KMS-11 (cell line): ENCODE measurements around the gene LIMK2.

ENCODE experiments used
- H2AFZ ChIP-seq: fragments of 200-600 bp; sonication (generic); 2 replicates; pipeline ENCODE4 v1.6.1; 2016; ENCODE audit warnings: antibody characterized with exemption, mixed run types, low read depth
- H3K27ac ChIP-seq: fragments of 200-600 bp; sonication (generic); 2 replicates; pipeline ENCODE4 v1.6.1; 2016; ENCODE audit warnings: mild to moderate bottlenecking, mixed run types
- H3K27me3 ChIP-seq: fragments of 200-600 bp; sonication (generic); 2 replicates; pipeline ENCODE4 v1.6.1; 2017; ENCODE audit warnings: mild to moderate bottlenecking, low read depth, mixed run types, moderate library complexity; ENCODE audit not compliant: insufficient read depth
- H3K36me3 ChIP-seq: fragments of 200-600 bp; sonication (generic); 2 replicates; pipeline ENCODE4 v1.6.1; 2017; ENCODE audit warnings: mild to moderate bottlenecking, mixed run types; ENCODE audit not compliant: insufficient read depth
- H3K4me1 ChIP-seq: fragments of 200-600 bp; sonication (generic); 2 replicates; pipeline ENCODE4 v1.6.1; 2016; ENCODE audit warnings: mild to moderate bottlenecking, low read depth, mixed run types; ENCODE audit not compliant: poor library complexity, severe bottlenecking
- H3K4me2 ChIP-seq: fragments of 200-600 bp; sonication (generic); 2 replicates; pipeline ENCODE4 v1.7.0; 2016; ENCODE audit warnings: mild to moderate bottlenecking, mixed run types
- H3K4me3 ChIP-seq: fragments of 200-600 bp; sonication (generic); IDR thresholded peaks from 2 replicates; pipeline ENCODE4 v1.6.1; 2017; ENCODE audit warnings: low read depth, low read length, mixed read lengths; ENCODE audit not compliant: insufficient read depth
- H3K79me2 ChIP-seq: fragments of 200-600 bp; sonication (generic); 2 replicates; pipeline ENCODE4 v1.6.1; 2016; ENCODE audit warnings: low read depth, mixed run types; ENCODE audit not compliant: insufficient read depth
- H3K9ac ChIP-seq: fragments of 200-600 bp; sonication (generic); 2 replicates; pipeline ENCODE4 v1.6.1; 2016; ENCODE audit warnings: mild to moderate bottlenecking, mixed run types
- H4K20me1 ChIP-seq: fragments of 200-600 bp; sonication (generic); 2 replicates; pipeline ENCODE4 v1.6.1; 2016; ENCODE audit warnings: mild to moderate bottlenecking, mixed run types; ENCODE audit not compliant: insufficient read depth
- TF ChIP-seq, protein P1 (sequence below): fragments of 200-600 bp; sonication (generic); conservative IDR thresholded peaks from 2 replicates; pipeline ENCODE4 v1.6.1; 2017; ENCODE audit warnings: low read depth, mild to moderate bottlenecking, antibody characterized with exemption, low read length, moderate library complexity, mixed read lengths

LIMK2 gene

DNA sequence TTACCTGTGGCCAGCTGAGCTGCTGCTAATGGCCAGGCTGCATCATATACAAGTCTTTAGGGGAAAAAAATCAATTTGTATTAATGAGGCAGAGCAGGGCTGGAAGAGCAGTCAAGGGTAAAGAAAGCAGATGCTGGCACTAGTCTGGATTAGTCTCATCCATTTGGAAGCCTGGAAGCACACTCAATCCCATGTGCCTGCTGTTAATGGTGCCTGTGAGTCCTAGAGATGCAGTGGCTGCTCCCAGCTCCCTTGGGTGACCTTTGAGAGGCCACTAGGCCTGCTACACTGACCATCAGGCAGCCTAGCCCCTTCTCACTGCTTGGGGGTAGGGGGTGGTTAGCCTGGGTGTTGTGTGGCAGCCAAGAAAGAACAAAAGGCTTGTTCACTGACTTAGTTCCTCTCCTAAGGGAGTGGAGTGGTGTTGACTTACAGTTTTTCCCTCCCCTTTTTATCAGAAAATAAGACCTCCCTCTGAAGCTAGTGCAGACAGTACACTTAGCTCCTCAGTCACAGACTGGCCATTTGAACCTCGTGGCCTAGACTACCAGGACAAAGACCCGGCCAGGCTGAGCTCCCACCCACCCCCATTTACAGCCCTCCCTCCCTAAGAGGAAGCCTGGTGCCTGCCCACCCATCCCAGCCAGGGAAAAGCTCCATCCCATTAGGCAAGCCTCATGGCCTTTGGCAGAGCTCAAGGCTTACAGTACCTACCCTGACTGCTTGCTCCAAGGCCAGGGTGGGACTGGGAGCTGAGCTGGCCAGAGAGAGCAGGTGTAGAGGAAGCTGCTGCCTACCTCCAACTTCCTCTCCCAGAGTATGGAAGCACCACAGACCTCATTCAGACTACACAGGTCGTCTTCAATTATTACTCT is 72.4 kb downstream of the LIMK2 start:
- TF ChIP-seq, protein P1, sequence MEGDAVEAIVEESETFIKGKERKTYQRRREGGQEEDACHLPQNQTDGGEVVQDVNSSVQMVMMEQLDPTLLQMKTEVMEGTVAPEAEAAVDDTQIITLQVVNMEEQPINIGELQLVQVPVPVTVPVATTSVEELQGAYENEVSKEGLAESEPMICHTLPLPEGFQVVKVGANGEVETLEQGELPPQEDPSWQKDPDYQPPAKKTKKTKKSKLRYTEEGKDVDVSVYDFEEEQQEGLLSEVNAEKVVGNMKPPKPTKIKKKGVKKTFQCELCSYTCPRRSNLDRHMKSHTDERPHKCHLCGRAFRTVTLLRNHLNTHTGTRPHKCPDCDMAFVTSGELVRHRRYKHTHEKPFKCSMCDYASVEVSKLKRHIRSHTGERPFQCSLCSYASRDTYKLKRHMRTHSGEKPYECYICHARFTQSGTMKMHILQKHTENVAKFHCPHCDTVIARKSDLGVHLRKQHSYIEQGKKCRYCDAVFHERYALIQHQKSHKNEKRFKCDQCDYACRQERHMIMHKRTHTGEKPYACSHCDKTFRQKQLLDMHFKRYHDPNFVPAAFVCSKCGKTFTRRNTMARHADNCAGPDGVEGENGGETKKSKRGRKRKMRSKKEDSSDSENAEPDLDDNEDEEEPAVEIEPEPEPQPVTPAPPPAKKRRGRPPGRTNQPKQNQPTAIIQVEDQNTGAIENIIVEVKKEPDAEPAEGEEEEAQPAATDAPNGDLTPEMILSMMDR, result no peak
- Histone ChIP-seq H3K9ac (no peak overlapping the region), H3K36me3 (no peaks in the 10 kb centered on the region), H3K27ac (no peak overlapping the region), H3K4me1 (peaks cover 5% of the 10 kb centered on the region), H2AFZ (no peak overlapping the region), H3K27me3 (no peaks in the 10 kb centered on the region), H3K4me3 (no peak overlapping the region), H3K4me2 (no peak overlapping the region), H3K79me2 (no peaks in the 10 kb centered on the region), H4K20me1 (no peaks in the 10 kb centered on the region)

DNA sequence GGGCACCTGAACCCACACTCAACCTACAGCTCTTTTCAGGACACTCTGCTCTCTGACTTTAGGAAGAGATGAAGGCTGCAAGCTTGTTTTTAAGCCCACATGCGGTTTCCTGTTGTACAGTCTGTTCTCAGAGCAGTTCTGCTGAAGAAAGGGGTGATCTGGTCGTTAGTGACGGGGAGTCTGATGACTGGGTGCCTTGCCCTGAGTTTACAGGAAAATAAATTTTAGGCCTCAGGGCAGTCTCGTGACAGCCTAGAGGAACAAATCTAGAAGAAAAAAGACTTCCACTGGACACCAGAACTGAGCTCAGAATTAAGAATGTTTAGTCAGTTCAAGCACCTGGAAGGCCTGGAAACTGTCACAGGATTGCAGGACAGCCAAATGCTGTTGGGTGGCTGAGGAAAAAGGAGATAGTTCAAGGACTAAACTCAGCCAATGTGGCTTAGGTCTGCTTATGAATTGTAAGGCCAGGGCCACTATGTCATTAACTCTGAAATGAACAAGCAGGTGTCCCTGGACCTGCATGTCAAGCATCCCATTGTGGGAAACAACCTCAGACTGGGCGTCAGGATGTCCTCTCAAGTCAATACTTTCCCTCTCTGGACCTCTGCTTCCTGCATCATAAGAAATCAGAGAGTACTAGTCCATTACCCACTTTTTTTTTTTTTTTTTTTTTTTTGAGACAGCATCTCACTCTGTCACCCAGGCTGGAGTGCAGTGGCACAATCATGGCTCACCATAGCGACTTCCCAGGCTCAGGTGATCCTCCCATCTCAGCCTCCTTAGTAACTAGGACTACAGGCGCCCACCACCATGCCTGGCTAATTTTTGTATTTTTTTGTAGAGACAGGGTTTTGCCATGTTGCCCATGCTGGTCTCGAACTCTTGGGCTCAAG is 74.5 kb downstream of the LIMK2 start:
- H3K79me2 ChIP-seq, result no peaks in the 10 kb centered on the region
- H3K27me3 ChIP-seq, result no peaks in the 10 kb centered on the region
- no peak overlapping the region for H2AFZ ChIP-seq
- H3K4me1 ChIP-seq, result peaks cover 10% of the 10 kb centered on the region
- H3K36me3 ChIP-seq, result no peaks in the 10 kb centered on the region
- TF ChIP-seq, protein P1, result no peak
- no peak overlapping the region for H3K27ac ChIP-seq
- H3K4me2 ChIP-seq, result no peak overlapping the region
- H3K4me3 ChIP-seq, result no peak overlapping the region
- no peaks in the 10 kb centered on the region for H4K20me1 ChIP-seq
- H3K9ac ChIP-seq, result no peak overlapping the region

DNA sequence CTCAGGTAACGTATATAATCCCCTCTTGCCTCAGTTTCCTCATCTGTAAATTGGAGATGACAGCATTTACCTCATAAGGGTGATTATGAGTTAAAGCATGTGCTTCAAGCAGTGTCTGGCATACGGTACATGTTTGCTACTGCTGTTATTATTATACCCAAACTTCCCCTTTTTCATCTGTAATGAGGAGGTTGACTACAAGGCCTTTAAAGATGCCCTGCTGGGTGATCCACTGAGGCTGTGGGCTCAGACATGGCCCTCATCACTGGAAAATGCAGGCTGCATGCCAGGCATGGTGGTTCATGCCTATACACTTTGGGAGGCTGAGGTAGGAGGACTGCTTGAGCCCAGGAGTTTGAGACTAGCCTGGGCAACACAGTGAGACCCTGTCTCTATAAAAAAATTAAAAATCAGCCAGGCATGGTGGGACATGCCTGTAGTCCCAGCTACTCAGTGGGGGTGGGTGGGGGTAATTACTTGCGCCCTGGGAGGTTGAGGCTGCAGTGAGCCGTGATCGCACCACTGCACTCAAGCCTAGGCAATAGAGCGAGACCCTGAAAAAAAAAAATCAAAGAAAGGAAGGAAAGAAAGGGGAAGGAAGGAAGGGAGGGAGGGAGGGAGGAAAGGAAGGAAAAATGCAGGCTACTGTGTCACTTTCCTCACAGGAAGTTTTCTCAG is 75.9 kb downstream of the LIMK2 start:
- TF ChIP-seq, protein P1, result no peak
- H3K4me1 ChIP-seq, result peaks cover 16% of the 10 kb centered on the region
- H2AFZ ChIP-seq, result no peak overlapping the region
- H3K9ac ChIP-seq, result no peak overlapping the region
- no peak overlapping the region for H3K4me3 ChIP-seq
- no peak overlapping the region for H3K4me2 ChIP-seq
- no peak overlapping the region for H3K27ac ChIP-seq
- H3K27me3 ChIP-seq, result no peaks in the 10 kb centered on the region
- H4K20me1 ChIP-seq, result no peaks in the 10 kb centered on the region
- no peaks in the 10 kb centered on the region for H3K36me3 ChIP-seq
- H3K79me2 ChIP-seq, result no peaks in the 10 kb centered on the region; the same call in 1 of the 2 replicates

DNA sequence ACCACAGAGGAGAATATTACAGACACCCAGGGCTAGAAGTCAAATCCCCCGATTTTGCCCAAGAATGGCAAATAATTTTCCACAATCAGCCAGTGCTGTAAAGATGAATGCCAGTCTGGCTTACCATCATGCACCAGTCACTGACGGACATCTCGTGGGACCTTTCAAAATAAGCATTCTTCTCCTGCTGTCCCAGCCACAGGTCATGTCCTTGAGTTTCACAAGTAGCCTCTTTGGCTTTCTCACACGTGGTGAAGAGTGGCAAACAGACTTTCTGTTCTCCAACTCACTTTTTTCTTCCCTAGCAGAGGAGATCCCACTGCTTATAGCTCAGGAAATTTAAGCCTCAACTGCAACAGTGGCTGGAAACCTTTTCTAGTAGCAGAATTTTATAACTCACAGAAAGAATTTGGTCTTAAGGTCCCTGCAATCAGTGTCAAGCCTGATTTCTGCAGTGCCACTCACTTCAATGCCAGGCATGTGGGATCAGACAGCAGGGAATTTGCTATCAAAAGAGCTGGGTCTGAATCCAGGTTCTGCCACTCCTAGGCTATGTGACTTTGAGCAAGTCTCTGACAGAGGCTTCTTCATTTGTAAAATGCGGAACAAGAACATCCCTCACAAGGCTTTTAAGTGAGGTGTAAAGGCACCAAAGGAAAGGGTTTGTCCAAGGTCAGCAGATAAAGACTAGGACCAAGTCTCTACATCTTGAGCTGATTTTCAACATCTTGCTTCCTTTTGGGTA is 76.6 kb downstream of the LIMK2 start:
- H4K20me1 ChIP-seq, result no peaks in the 10 kb centered on the region
- no peak overlapping the region for H3K27ac ChIP-seq
- H3K4me3 ChIP-seq, result no peak overlapping the region
- no peak overlapping the region for H2AFZ ChIP-seq
- no peak overlapping the region for H3K9ac ChIP-seq
- TF ChIP-seq, protein P1, result no peak
- no peak overlapping the region for H3K4me2 ChIP-seq
- H3K27me3 ChIP-seq, result no peaks in the 10 kb centered on the region
- H3K36me3 ChIP-seq, result no peaks in the 10 kb centered on the region
- no peaks in the 10 kb centered on the region; the same call in 1 of the 2 replicates for H3K79me2 ChIP-seq
- peaks cover 24% of the 10 kb centered on the region for H3K4me1 ChIP-seq
